ENCODE data around the gene ERGIC1.

- TF ChIP-seq POLR2AphosphoS5 (IDR thresholded peaks at IDR 0.05) (no peak), POLR2A (IDR thresholded peaks at IDR 0.05) (no peak)
- TF ChIP-seq, protein P1, sequence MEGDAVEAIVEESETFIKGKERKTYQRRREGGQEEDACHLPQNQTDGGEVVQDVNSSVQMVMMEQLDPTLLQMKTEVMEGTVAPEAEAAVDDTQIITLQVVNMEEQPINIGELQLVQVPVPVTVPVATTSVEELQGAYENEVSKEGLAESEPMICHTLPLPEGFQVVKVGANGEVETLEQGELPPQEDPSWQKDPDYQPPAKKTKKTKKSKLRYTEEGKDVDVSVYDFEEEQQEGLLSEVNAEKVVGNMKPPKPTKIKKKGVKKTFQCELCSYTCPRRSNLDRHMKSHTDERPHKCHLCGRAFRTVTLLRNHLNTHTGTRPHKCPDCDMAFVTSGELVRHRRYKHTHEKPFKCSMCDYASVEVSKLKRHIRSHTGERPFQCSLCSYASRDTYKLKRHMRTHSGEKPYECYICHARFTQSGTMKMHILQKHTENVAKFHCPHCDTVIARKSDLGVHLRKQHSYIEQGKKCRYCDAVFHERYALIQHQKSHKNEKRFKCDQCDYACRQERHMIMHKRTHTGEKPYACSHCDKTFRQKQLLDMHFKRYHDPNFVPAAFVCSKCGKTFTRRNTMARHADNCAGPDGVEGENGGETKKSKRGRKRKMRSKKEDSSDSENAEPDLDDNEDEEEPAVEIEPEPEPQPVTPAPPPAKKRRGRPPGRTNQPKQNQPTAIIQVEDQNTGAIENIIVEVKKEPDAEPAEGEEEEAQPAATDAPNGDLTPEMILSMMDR (IDR thresholded peaks at IDR 0.05): no peak
These were observed 95.4 kb downstream of the ERGIC1 start for GRCh38 chr5:172929371-172929838.

All from prostate gland (tissue), 2 donors.